Body of pancreas (tissue), 4 donors: ENCODE data around the gene LNX1. TPM values are rescaled to one million over a fixed set of nuclear protein-coding genes. Genes with fewer than 3 reads are reported as not detected.

Experiments used
- ATAC-seq: fragments of 150-250 bp; one replicate; pipeline ENCODE4 v1.9.1; 2016
- DNase-seq, 4 donors: peaks; one replicate each; pipeline ENCODE4 v3.0.0-alpha.2; 2019
- H3K27ac ChIP-seq, 4 donors: fragments of 200-600 bp; sonication (generic); 1 replicate in 3 of 4; 2 replicates in 1 of 4; pipeline versions ENCODE4 v1.5.1 to v1.6.1; 2016 to 2019; ENCODE audit warnings: mild to moderate bottlenecking in 1 of 4, mixed read lengths in 1 of 4, moderate library complexity in 1 of 4
- H3K27me3 ChIP-seq, 2 donors: fragments of 200-600 bp; sonication (generic); one replicate each; pipeline ENCODE4 v1.6.0; 2016; ENCODE audit warnings: mild to moderate bottlenecking in 1 of 2
- H3K36me3 ChIP-seq, 2 donors: fragments of 200-600 bp; sonication (generic); replicated peaks in 1 of 2; 2 replicates each; pipeline ENCODE4 v1.5.1; 2016; ENCODE audit warnings: low read depth in 2 of 2; ENCODE audit not compliant: insufficient read depth in 1 of 2
- H3K4me1 ChIP-seq: fragments of 200-600 bp; sonication (generic); one replicate; pipeline ENCODE4 v1.6.0; 2016
- H3K4me3 ChIP-seq, 2 donors: fragments of 200-600 bp; sonication (generic); 1 replicate in 1 of 2; 2 replicates in 1 of 2; pipeline ENCODE4 v1.5.1; 2016 to 2019
- H3K9me3 ChIP-seq, 3 donors: fragments of 200-600 bp; sonication (generic); 1 replicate in 2 of 3; 2 replicates in 1 of 3; pipeline ENCODE4 v1.5.1; 2016
- POLR2A ChIP-seq, 3 donors: fragments of 450-650 bp; IDR thresholded peaks; one replicate each; pipeline ENCODE4 v1.6.1; 2016; ENCODE audit warnings: antibody characterized with exemption in 3 of 3, mild to moderate bottlenecking in 2 of 3
- WGBS, 2 donors: methylation state at CpG; one replicate each; pipeline ENCODE4 v1.1.5; 2017; 5-methylcytosine and 5-hydroxymethylcytosine counted together
- intact Hi-C: fragments of 100-400 bp; cut with DNase I; formaldehyde crosslinking; loops from one replicate; pipeline ENCODE4 v1.15.1; 2023
- total RNA-seq, 2 donors: library from RNA; depleted of rRNA; stranded (reverse); fragments of >200 nt; gene quantifications; one replicate each; pipeline ENCODE4 v1.1.0, GENCODE V29; 2016
- TF ChIP-seq, protein P1 (sequence below), 7 experiments: fragments of 450-650 bp in 4 of 7; fragments of 200-600 bp in 3 of 7; sonication (generic) in 3 of 7; IDR thresholded peaks; one replicate each; pipeline ENCODE4 v1.5.1; 2016 to 2019; ENCODE audit warnings: antibody characterized with exemption in 7 of 7

Gene LNX1
- total RNA-seq, 2 donors from 2014 or later: 15.2 to 17.1 TPM

DNA sequence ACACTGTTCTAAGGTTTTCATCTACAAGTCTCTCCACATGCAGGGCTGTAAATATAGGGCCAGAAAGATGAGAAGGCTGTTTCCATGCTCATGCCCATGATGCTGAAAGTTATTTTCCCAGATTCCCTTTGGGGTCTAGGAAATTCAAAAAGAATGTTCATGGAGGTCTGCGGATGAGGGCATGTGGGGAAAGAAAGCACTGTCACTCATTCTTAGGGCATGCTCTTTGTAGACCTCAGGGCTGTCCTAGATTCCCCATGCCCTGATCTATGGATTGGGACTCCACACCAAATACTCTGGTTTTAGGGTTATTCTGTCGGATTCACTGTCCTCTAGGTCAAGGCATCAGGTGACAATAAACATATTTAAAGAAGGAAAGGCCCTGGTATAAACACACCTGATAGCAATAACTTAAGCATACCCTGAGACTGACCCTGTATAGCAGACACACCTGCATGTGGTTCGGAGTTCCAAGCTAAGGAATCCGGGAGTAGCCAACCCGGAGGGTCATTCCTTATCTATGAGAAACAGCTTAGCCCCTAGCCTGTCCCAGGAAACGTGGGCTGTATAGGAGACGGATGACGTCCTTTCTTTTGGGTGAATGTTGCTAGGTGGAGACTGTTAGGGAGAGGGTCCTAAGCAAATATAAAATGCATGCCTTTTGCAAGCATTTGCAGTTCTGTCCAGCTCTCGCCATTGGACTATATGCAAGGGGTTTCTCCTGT lies 37.6 kb downstream of the LNX1 start:
- H3K4me1 ChIP-seq: peaks cover 18% of the 10 kb centered on the region
- no peak overlapping the region for H3K27ac ChIP-seq
- no peak for TF ChIP-seq POLR2A (IDR thresholded peaks at IDR 0.05)
- TF ChIP-seq, protein P1, sequence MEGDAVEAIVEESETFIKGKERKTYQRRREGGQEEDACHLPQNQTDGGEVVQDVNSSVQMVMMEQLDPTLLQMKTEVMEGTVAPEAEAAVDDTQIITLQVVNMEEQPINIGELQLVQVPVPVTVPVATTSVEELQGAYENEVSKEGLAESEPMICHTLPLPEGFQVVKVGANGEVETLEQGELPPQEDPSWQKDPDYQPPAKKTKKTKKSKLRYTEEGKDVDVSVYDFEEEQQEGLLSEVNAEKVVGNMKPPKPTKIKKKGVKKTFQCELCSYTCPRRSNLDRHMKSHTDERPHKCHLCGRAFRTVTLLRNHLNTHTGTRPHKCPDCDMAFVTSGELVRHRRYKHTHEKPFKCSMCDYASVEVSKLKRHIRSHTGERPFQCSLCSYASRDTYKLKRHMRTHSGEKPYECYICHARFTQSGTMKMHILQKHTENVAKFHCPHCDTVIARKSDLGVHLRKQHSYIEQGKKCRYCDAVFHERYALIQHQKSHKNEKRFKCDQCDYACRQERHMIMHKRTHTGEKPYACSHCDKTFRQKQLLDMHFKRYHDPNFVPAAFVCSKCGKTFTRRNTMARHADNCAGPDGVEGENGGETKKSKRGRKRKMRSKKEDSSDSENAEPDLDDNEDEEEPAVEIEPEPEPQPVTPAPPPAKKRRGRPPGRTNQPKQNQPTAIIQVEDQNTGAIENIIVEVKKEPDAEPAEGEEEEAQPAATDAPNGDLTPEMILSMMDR (IDR thresholded peaks at IDR 0.05): no peak
- intact Hi-C loops: no loop called here
- H3K4me3 ChIP-seq: no peak overlapping the region
- DNase-seq (no peak), ATAC-seq (no peak)
- no peaks in the 10 kb centered on the region for H3K36me3 ChIP-seq
- WGBS, 2 donors: 88 to 97% methylated on average over 9 of the region's 9 CpGs
- no peaks in the 10 kb centered on the region for H3K9me3 ChIP-seq
- no peaks in the 10 kb centered on the region for H3K27me3 ChIP-seq

DNA sequence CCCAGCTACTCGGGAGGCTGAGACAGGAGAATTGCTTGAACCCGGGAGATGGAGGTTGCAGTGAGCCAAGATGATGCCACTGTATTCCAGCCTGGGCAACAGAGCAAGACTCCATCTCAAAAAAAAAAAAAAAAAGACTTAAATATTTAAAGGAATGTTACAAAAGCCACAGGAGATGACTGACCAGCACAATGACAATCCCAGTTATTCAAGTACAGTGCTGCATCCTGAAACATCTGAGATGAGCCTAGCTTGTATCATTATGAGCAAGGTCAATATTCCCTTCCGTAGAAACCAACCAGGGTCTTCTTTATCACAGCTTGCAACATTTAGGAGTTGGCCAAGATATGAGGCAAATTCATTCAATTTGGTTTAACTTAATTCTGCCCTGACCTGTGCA lies 38.6 kb downstream of the LNX1 start:
- peaks cover 18% of the 10 kb centered on the region for H3K4me1 ChIP-seq
- intact Hi-C loops: no loop called here
- H3K9me3 ChIP-seq: no peaks in the 10 kb centered on the region
- WGBS, 2 donors: 95 to 100% methylated on average over 3 of the region's 3 CpGs
- TF ChIP-seq, protein P1 (IDR thresholded peaks at IDR 0.05): no peak
- no peak for TF ChIP-seq POLR2A (IDR thresholded peaks at IDR 0.05)
- no peak overlapping the region for H3K4me3 ChIP-seq
- ATAC-seq (no peak), DNase-seq (no peak)
- no peaks in the 10 kb centered on the region for H3K27me3 ChIP-seq
- no peaks in the 10 kb centered on the region for H3K36me3 ChIP-seq
- H3K27ac ChIP-seq: no peak overlapping the region

DNA sequence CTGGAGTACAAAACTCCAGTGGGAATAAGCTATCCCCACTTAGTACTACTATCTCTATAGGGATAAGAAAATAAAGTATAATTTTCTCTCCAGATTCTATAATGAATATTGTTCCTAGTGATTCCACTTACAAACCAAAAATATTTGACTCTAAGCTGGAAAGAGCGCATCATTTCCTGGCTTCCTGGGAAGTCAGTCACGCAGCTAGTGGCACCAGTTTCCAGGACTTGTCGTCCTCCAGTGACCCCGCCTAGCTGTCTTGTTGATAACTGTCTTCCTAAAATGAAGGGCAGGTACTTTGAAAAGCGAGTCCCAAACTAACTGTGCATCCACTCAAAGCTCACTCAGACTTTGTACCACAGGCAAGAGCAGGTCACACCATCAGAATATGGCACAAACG lies 39.3 kb downstream of the LNX1 start:
- Histone ChIP-seq H3K4me1 (peaks cover 18% of the 10 kb centered on the region), H3K27ac (no peak overlapping the region), H3K4me3 (no peak overlapping the region), H3K36me3 (no peaks in the 10 kb centered on the region), H3K9me3 (no peaks in the 10 kb centered on the region), H3K27me3 (no peaks in the 10 kb centered on the region)
- TF ChIP-seq, protein P1 (IDR thresholded peaks at IDR 0.05): no peak
- no peak for TF ChIP-seq POLR2A (IDR thresholded peaks at IDR 0.05)
- ATAC-seq (no peak), DNase-seq (no peak)
- intact Hi-C loops: no loop called here
- 84 to 88% methylated on average over 6 of the region's 6 CpGs for WGBS, 2 donors

DNA sequence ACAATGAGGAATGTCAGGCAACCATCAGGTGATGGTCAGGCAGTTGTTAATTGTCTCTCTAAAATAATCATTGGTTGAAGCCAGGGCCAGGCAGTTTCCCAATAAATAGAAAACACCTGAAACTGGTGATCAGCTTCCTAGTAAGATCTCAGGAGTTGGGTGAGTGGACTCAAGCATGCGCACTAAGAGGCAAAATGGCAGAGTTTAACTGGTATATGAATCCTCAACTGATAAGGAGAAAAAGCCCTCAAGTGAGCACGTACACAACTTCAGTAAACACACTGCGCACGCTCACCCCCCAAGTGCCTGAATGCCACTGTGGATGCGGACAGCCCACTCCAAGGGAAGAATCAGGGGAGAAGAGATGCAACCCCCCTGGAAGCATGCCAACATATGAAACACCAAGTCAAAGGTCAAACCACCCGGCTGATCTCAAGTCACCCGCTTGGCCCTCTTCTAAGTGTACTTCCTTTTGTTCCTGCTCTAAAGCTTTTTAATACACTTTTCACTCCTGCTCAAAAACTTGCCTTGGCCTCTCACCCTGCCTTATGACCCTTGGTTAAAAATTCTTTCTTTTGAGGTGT lies 39.9 kb downstream of the LNX1 start:
- 81 to 84% methylated on average over 6 to 7 of the region's 7 CpGs for WGBS, 2 donors
- Histone ChIP-seq H3K27ac (no peak overlapping the region), H3K27me3 (no peaks in the 10 kb centered on the region), H3K4me3 (no peak overlapping the region), H3K36me3 (no peaks in the 10 kb centered on the region), H3K9me3 (no peaks in the 10 kb centered on the region), H3K4me1 (peaks cover 23% of the 10 kb centered on the region)
- ATAC-seq (no peak), DNase-seq (no peak)
- intact Hi-C loops: no loop called here
- TF ChIP-seq POLR2A (IDR thresholded peaks at IDR 0.05): no peak
- TF ChIP-seq, protein P1 (IDR thresholded peaks at IDR 0.05): no peak

DNA sequence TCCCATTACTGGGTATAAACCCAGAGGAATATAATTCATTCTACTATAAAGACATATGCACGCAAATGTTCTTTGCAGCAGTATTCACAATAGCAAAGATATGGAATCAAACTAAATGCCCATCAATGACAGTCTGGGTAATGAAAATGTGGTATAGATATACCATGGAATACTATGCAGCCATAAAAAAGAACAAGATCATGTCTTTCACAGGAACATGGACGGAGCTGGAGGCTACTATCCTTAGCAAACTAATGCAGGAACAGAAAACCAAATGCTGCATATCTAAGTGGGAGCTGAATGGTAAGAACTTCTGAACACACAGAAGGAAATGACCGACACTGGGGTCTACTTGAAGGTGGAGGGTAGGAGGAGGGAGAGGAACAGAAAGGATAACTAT lies 42.6 kb downstream of the LNX1 start:
- Histone ChIP-seq H3K4me3 (no peak overlapping the region), H3K4me1 (peaks cover 15% of the 10 kb centered on the region), H3K27me3 (no peaks in the 10 kb centered on the region), H3K36me3 (no peaks in the 10 kb centered on the region), H3K27ac (no peak overlapping the region), H3K9me3 (no peaks in the 10 kb centered on the region)
- ATAC-seq (no peak), DNase-seq (no peak)
- TF ChIP-seq POLR2A (IDR thresholded peaks at IDR 0.05): no peak
- TF ChIP-seq, protein P1 (IDR thresholded peaks at IDR 0.05): no peak
- 94 to 99% methylated on average over 3 of the region's 3 CpGs for WGBS, 2 donors
- intact Hi-C loops: no loop called here
